ENCODE data around the gene GJD3. TPM values are rescaled to one million over a fixed set of nuclear protein-coding genes. Genes with fewer than 3 reads are reported as not detected.

Gene GJD3
- total and polyA plus RNA-seq, 12 donors, result 0.44 to 8.7 (median 1.9) TPM; not detected in 3

DNA sequence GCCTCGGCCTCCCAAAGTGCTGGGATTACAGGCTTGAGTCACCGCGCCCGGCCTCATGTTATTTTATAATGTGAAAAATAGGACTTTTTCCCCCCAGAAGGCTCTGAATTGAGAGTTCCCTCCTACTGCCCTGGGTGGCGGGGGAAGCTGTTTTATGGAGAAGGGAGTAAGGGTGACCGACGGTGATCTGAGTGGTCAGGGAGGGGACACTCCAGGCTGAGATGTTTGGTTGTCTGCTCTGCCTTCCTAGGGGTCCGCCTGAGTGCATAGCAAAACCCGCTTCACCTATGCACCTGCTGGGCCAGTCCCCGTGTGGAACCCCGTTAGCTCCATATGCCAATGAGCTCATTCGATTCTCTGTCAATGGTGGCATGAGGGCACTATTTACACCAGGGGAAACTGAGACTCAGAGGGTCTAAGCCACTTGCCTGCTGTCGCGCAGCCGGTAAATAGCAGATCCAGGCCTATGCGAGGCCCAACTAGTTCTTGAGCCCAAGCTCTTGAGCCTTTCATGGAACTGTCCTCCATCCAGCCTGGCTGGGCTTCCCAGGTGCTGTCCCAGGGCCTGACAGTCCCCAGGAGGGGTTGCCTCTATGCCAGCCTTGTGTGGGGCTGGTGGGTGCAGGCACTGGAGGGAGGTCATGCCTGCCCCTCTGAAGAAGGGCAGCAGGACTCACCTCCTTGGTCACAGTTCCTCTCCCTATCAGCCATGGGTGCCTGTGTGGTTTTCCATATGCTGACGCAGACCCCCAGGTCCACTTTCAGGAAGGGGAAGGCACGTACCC is 1.7 kb upstream of the GJD3 start:
- intact Hi-C loops (cut with DNase I), result loop anchor here in 1 of 2 donors (10.0 kb wide), 1 partner anchor 169 kb away; no protein-coding TSS in a partner anchor

DNA sequence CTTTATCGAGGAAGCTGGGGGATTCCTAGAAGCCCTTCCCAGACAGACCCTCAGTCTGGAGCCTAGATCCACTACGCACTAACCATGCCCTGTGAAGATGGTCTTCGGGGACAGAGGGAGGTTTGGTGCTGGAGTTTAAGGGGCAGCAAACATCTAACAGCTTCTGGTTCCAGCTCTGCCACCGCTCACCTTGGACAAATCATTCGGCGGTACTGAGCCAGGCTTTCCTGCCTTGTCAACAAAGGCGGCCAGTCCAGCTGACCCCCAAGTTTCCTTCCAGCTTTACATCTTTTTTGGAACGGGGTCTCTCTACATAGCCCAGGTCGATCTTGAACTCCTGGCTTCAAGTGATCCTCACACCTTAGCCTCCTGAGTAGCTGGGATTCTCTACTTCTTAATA is 369 bp upstream of the GJD3 start:
- H3K27me3 ChIP-seq, result peaks cover 15% of the 10 kb centered on the region
- TF ChIP-seq, protein P1, sequence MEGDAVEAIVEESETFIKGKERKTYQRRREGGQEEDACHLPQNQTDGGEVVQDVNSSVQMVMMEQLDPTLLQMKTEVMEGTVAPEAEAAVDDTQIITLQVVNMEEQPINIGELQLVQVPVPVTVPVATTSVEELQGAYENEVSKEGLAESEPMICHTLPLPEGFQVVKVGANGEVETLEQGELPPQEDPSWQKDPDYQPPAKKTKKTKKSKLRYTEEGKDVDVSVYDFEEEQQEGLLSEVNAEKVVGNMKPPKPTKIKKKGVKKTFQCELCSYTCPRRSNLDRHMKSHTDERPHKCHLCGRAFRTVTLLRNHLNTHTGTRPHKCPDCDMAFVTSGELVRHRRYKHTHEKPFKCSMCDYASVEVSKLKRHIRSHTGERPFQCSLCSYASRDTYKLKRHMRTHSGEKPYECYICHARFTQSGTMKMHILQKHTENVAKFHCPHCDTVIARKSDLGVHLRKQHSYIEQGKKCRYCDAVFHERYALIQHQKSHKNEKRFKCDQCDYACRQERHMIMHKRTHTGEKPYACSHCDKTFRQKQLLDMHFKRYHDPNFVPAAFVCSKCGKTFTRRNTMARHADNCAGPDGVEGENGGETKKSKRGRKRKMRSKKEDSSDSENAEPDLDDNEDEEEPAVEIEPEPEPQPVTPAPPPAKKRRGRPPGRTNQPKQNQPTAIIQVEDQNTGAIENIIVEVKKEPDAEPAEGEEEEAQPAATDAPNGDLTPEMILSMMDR (IDR thresholded peaks at IDR 0.05), result no peak
- TF ChIP-seq POLR2A (IDR thresholded peaks at IDR 0.05), result no peak
- no peaks in the 10 kb centered on the region for H3K36me3 ChIP-seq (replicated peaks in 1 of 2)
- H3K4me1 ChIP-seq (replicated peaks in 1 of 2), result peaks cover 5 to 6% of the 10 kb centered on the region in 2 donors
- no peak overlapping the region for H3K27ac ChIP-seq
- intact Hi-C loops (cut with DNase I), result loop anchor here (5.0 to 10.0 kb wide), 2 partner anchors 47 to 170 kb away; no protein-coding TSS in a partner anchor
- H3K9me3 ChIP-seq (replicated peaks in 1 of 3), result no peaks in the 10 kb centered on the region
- no peak for DNase-seq
- WGBS, 4 donors, result 85 to 88% (median 86%) methylated on average over 9 of the region's 9 CpGs
- H3K4me3 ChIP-seq, result no peak overlapping the region

More for the DNA sequence above, 1.7 kb upstream of the GJD3 start:
- Histone ChIP-seq H3K4me3 (no peak overlapping the region), H3K9me3 (replicated peaks in 1 of 3) (no peaks in the 10 kb centered on the region), H3K36me3 (replicated peaks in 1 of 2) (no peaks in the 10 kb centered on the region), H3K27ac (no peak overlapping the region), H3K27me3 (peaks cover 15% of the 10 kb centered on the region), H3K4me1 (replicated peaks in 1 of 2) (peaks cover 5 to 6% of the 10 kb centered on the region in 2 donors)
- WGBS, 4 donors, result 87 to 97% (median 92%) methylated on average over 11 to 18 of the region's 18 CpGs
- DNase-seq, result no peak
- TF ChIP-seq, protein P1 (IDR thresholded peaks at IDR 0.05), result no peak

- WGBS, 4 donors, result 0 to 2% (median 2%) methylated on average over 4 to 91 of the region's 91 CpGs; no CpG with 5 or more reads in 1 of the 4 donors
- DNase-seq, result peak in 2 of 7 donors; percentile 33 to 38
- TF ChIP-seq, protein P1 (IDR thresholded peaks at IDR 0.05), result no peak
- no peak for TF ChIP-seq POLR2A (IDR thresholded peaks at IDR 0.05)
- no peaks in the 10 kb centered on the region for H3K36me3 ChIP-seq (replicated peaks in 1 of 2)
- H3K9me3 ChIP-seq (replicated peaks in 1 of 3), result no peaks in the 10 kb centered on the region
- peak overlapping the region in 1 of 4 donors; percentile 57 for H3K4me3 ChIP-seq
- H3K27ac ChIP-seq, result no peak overlapping the region
- H3K27me3 ChIP-seq, result peaks cover 15% of the 10 kb centered on the region
- H3K4me1 ChIP-seq (replicated peaks in 1 of 2), result peaks cover 5 to 13% of the 10 kb centered on the region in 2 donors
- intact Hi-C loops (cut with DNase I), result loop anchor here (5.0 to 10.0 kb wide), 2 partner anchors 49 to 172 kb away; no protein-coding TSS in a partner anchor
These were observed 1.3 kb downstream of the GJD3 start for GRCh38 chr17:40363111-40363827.

- TF ChIP-seq, protein P1 (IDR thresholded peaks at IDR 0.05), result peak in 5 of 6 experiments; percentile 16 to 36 (median 26)
- TF ChIP-seq POLR2A (IDR thresholded peaks at IDR 0.05), result no peak
- Histone ChIP-seq H3K27me3 (peaks cover 15% of the 10 kb centered on the region), H3K4me1 (replicated peaks in 1 of 2) (peaks cover 5 to 15% of the 10 kb centered on the region in 2 donors), H3K27ac (no peak overlapping the region), H3K36me3 (replicated peaks in 1 of 2) (no peaks in the 10 kb centered on the region), H3K4me3 (peak overlapping the region in 1 of 4 donors; percentile 57), H3K9me3 (replicated peaks in 1 of 3) (no peaks in the 10 kb centered on the region)
- DNase-seq, result peak in 6 of 7 donors; percentile 48 to 73 (median 63)
- WGBS, 4 donors, result 0 to 4% (median 2%) methylated on average over 9 to 57 of the region's 58 CpGs
- intact Hi-C loops (cut with DNase I), result loop anchor here (5.0 to 10.0 kb wide), 2 partner anchors 50 to 172 kb away; no protein-coding TSS in a partner anchor
These were observed 1.8 kb downstream of the GJD3 start for GRCh38 chr17:40362696-40363110.
